K562 (cell line): ENCODE measurements around the gene ABCG1.

Source experiments
- ATF3 ChIP-seq, 2 experiments: fragments of 450-650 bp in 1 of 2; sonication (generic) in 1 of 2; formaldehyde crosslinking in 1 of 2; IDR thresholded peaks in 1 of 2; conservative IDR thresholded peaks in 1 of 2; 2 replicates each; pipeline versions ENCODE4 v1.6.1 to v1.8.1; 2016 to 2023; ENCODE audit warnings: mild to moderate bottlenecking in 2 of 2, moderate library complexity in 2 of 2, inconsistent platforms in 1 of 2, missing genetic modification reagents in 1 of 2
- HMG20A ChIP-seq: fragments of 450-650 bp; formaldehyde crosslinking; conservative IDR thresholded peaks from 2 replicates; pipeline ENCODE4 v1.4.0; 2020; ENCODE audit warnings: mild to moderate bottlenecking, mixed read lengths
- RNF2 ChIP-seq: sonication (generic); IDR thresholded peaks from 2 replicates; pipeline ENCODE4 v1.6.1; 2016

GRCh38 chr21:42236693-42237092 lies 17.8 kb downstream of the ABCG1 start:
- TF ChIP-seq HMG20A (CRISPR knock-in tag) (no peak), ATF3 (IDR thresholded peaks at IDR 0.05) (no peak), ATF3 (CRISPR knock-in tag; conservative IDR thresholded peaks at IDR 0.05) (no peak), RNF2 (no peak)
